GM23338 (cell line): Measurements from ENCODE around the gene PTCD2.

Source experiments
- CREB1 ChIP-seq: fragments of 250-450 bp; sonication (Bioruptor Pico); IDR thresholded peaks from 2 replicates; pipeline ENCODE4 v1.5.0; 2020; ENCODE audit warnings: low read depth, mild to moderate bottlenecking, moderate library complexity
- EZH2 ChIP-seq: fragments of 200-600 bp; sonication (generic); IDR thresholded peaks from one replicate; pipeline ENCODE4 v1.8.0; 2017; ENCODE audit warnings: antibody characterized with exemption, mild to moderate bottlenecking, low read depth; ENCODE audit not compliant: unreplicated experiment
- JUNB ChIP-seq: IDR thresholded peaks from one replicate; pipeline ENCODE4 v1.6.1; 2016; ENCODE audit warnings: antibody characterized with exemption; ENCODE audit not compliant: unreplicated experiment
- POLR2AphosphoS5 ChIP-seq: IDR thresholded peaks from 2 replicates; pipeline ENCODE4 v1.6.1; 2016; ENCODE audit warnings: antibody characterized with exemption, low read depth
- TF ChIP-seq, protein P1 (sequence below), 2 experiments: fragments of 200-600 bp in 1 of 2; sonication (generic) in 1 of 2; conservative IDR thresholded peaks; 2 replicates each; pipeline versions ENCODE4 v1.5.1 to v1.6.1; 2016 to 2017; ENCODE audit warnings: antibody characterized with exemption in 2 of 2, low read depth in 2 of 2, mild to moderate bottlenecking in 2 of 2, moderate library complexity in 1 of 2

DNA sequence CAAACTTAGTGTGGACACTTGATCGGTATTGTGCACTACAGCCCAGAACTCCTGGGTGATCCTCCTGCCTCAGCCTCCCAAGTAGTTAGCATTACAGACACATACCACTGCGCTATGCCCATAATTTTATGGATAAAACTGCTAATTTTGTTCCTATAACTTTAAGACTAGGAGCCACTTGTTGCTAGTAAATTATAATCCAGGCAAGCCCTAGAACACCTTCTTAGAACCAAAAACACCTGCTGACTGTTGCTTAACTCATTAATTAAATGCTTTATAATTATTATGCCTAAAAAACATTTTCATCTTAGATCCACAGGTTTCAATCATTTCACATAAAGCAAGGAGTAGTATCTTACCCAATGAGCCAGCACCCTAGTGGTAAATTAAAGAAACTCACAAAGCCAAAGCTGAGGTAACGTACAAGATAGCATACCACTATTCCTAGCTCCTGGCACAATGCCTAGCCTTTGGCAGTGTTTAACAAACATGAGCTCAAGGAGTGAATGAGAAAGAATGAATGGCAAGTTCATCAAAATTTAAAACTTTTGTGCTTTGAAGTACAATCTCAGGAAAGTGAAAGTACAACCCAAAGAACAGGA lies 5.5 kb upstream of the PTCD2 start:
- TF ChIP-seq POLR2AphosphoS5 (no peak), JUNB (no peak), EZH2 (no peak), CREB1 (CRISPR knock-in tag) (no peak)
- TF ChIP-seq, protein P1, sequence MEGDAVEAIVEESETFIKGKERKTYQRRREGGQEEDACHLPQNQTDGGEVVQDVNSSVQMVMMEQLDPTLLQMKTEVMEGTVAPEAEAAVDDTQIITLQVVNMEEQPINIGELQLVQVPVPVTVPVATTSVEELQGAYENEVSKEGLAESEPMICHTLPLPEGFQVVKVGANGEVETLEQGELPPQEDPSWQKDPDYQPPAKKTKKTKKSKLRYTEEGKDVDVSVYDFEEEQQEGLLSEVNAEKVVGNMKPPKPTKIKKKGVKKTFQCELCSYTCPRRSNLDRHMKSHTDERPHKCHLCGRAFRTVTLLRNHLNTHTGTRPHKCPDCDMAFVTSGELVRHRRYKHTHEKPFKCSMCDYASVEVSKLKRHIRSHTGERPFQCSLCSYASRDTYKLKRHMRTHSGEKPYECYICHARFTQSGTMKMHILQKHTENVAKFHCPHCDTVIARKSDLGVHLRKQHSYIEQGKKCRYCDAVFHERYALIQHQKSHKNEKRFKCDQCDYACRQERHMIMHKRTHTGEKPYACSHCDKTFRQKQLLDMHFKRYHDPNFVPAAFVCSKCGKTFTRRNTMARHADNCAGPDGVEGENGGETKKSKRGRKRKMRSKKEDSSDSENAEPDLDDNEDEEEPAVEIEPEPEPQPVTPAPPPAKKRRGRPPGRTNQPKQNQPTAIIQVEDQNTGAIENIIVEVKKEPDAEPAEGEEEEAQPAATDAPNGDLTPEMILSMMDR (conservative IDR thresholded peaks at IDR 0.05; ENCODE audit: low read depth in 2 of 2) = peak in 1 of 2 experiments; percentile 24; a peak in 1 of 4 replicates
